ENCODE data around the gene ARHGAP10. TPM values are rescaled to one million over a fixed set of nuclear protein-coding genes. Genes with fewer than 3 reads are reported as not detected.
"Not testable (repeated sequence)": the region's sequence is repeated elsewhere in the genome, so short reads cannot be mapped to it uniquely, and the experiment has no call there.

The ARHGAP10 gene
- total RNA-seq, 1 donor from 2014 or later, result 20.2 TPM

- H3K4me1 ChIP-seq, result no peaks in the 10 kb centered on the region
- H3K4me1 Mint-ChIP-seq, result no peaks in the 10 kb centered on the region
Measured at GRCh38 chr4:147879676-147880075, 147.8 kb downstream of the ARHGAP10 start.

GRCh38 chr4:147880511-147880910 is 148.6 kb downstream of the ARHGAP10 start:
- no peak overlapping the region for H3K27ac Mint-ChIP-seq
- H3K27ac ChIP-seq, result no peak overlapping the region
- no peaks in the 10 kb centered on the region for H3K4me1 ChIP-seq
- no peaks in the 10 kb centered on the region for H3K4me1 Mint-ChIP-seq
- peaks cover 22% of the 10 kb centered on the region for H3K36me3 Mint-ChIP-seq
- H3K4me3 ChIP-seq, result no peak overlapping the region
- no peak overlapping the region for H3K4me3 Mint-ChIP-seq
- H3K9ac ChIP-seq, result no peak overlapping the region
- DNase-seq (ENCODE audit: low spot score), result no peak
- no peak for TF ChIP-seq EZH2 (IDR thresholded peaks at IDR 0.05)
- TF ChIP-seq CTCF (IDR thresholded peaks at IDR 0.05), result no peak
- no peak for TF ChIP-seq EZH2phosphoT487 (IDR thresholded peaks at IDR 0.05)
- peaks cover 7% of the 10 kb centered on the region for H3K9me3 Mint-ChIP-seq
- no peaks in the 10 kb centered on the region for H3K79me2 ChIP-seq (ENCODE audit: low read depth)
- H3K27me3 Mint-ChIP-seq (ENCODE audit: insufficient read depth, low read depth), result no peaks in the 10 kb centered on the region
- H3K36me3 ChIP-seq, result no peaks in the 10 kb centered on the region
- no peaks in the 10 kb centered on the region for H3K9me3 ChIP-seq (ENCODE audit: low read depth)
- no peak overlapping the region for H2AFZ ChIP-seq (replicated peaks)
- H3K27me3 ChIP-seq, result no peaks in the 10 kb centered on the region
- no peak overlapping the region for H3K4me2 ChIP-seq
- H3F3A ChIP-seq (ENCODE audit: low read depth), result no peaks in the 10 kb centered on the region
- H4K20me1 ChIP-seq (ENCODE audit: low read depth), result no peaks in the 10 kb centered on the region

More at GRCh38 chr4:147879676-147880075, 147.8 kb downstream of the ARHGAP10 start:
- Histone ChIP-seq H3K27ac (no peak overlapping the region), H4K20me1 (ENCODE audit: low read depth) (no peaks in the 10 kb centered on the region), H3F3A (ENCODE audit: low read depth) (no peaks in the 10 kb centered on the region), H3K4me2 (no peak overlapping the region), H3K79me2 (ENCODE audit: low read depth) (no peaks in the 10 kb centered on the region), H3K4me3 (no peak overlapping the region), H3K36me3 (no peaks in the 10 kb centered on the region), H3K27me3 (no peaks in the 10 kb centered on the region), H3K9me3 (ENCODE audit: low read depth) (no peaks in the 10 kb centered on the region), H3K9ac (no peak overlapping the region), H2AFZ (replicated peaks) (no peak overlapping the region)
- Mint-ChIP-seq H3K36me3 (peaks cover 23% of the 10 kb centered on the region), H3K27me3 (ENCODE audit: insufficient read depth, low read depth) (no peaks in the 10 kb centered on the region), H3K9me3 (peaks cover 3% of the 10 kb centered on the region), H3K4me3 (no peak overlapping the region), H3K27ac (no peak overlapping the region)
- no peak for DNase-seq (ENCODE audit: low spot score)
- TF ChIP-seq EZH2phosphoT487 (IDR thresholded peaks at IDR 0.05) (no peak), CTCF (IDR thresholded peaks at IDR 0.05) (no peak), EZH2 (IDR thresholded peaks at IDR 0.05) (no peak)

GRCh38 chr4:147884536-147884935 is 152.6 kb downstream of the ARHGAP10 start:
- Histone ChIP-seq H2AFZ (replicated peaks) (no peak overlapping the region), H3F3A (ENCODE audit: low read depth) (no peaks in the 10 kb centered on the region), H4K20me1 (ENCODE audit: low read depth) (no peaks in the 10 kb centered on the region), H3K9me3 (ENCODE audit: low read depth) (no peaks in the 10 kb centered on the region), H3K9ac (no peak overlapping the region), H3K4me3 (no peak overlapping the region), H3K4me2 (no peak overlapping the region), H3K79me2 (ENCODE audit: low read depth) (no peaks in the 10 kb centered on the region), H3K27me3 (no peaks in the 10 kb centered on the region), H3K4me1 (no peaks in the 10 kb centered on the region), H3K27ac (no peak overlapping the region), H3K36me3 (no peaks in the 10 kb centered on the region)
- H3K27ac Mint-ChIP-seq, result no peak overlapping the region
- DNase-seq (ENCODE audit: low spot score), result no peak
- TF ChIP-seq EZH2 (IDR thresholded peaks at IDR 0.05) (no peak), CTCF (IDR thresholded peaks at IDR 0.05) (no peak), EZH2phosphoT487 (IDR thresholded peaks at IDR 0.05) (no peak)
- no peaks in the 10 kb centered on the region for H3K27me3 Mint-ChIP-seq (ENCODE audit: insufficient read depth, low read depth)
- peaks cover 29% of the 10 kb centered on the region for H3K36me3 Mint-ChIP-seq
- no peak overlapping the region for H3K4me3 Mint-ChIP-seq
- peaks cover 9% of the 10 kb centered on the region for H3K9me3 Mint-ChIP-seq
- H3K4me1 Mint-ChIP-seq, result no peaks in the 10 kb centered on the region

GRCh38 chr4:147885216-147885615 is 153.3 kb downstream of the ARHGAP10 start:
- H3K9me3 Mint-ChIP-seq; H2AFZ ChIP-seq (replicated peaks); H3F3A ChIP-seq (ENCODE audit: low read depth); H3K4me2 ChIP-seq; H3K27ac Mint-ChIP-seq; H3K4me3 Mint-ChIP-seq; H3K9me3 ChIP-seq (ENCODE audit: low read depth); H3K4me1 Mint-ChIP-seq; H3K27me3 ChIP-seq; H4K20me1 ChIP-seq (ENCODE audit: low read depth); H3K4me1 ChIP-seq; H3K36me3 ChIP-seq; H3K27ac ChIP-seq; DNase-seq (ENCODE audit: low spot score); H3K27me3 Mint-ChIP-seq (ENCODE audit: insufficient read depth, low read depth); H3K79me2 ChIP-seq (ENCODE audit: low read depth); H3K4me3 ChIP-seq; H3K9ac ChIP-seq: not testable (repeated sequence)
- peaks cover 29% of the 10 kb centered on the region for H3K36me3 Mint-ChIP-seq

Measured in neural progenitor cell (in vitro differentiated cells).